OCI-LY3 (cell line): Measurements from ENCODE around the gene L3MBTL4.

Experiments
- CTCF ChIP-seq: fragments of 200-600, 300-600 bp; sonication (generic); IDR thresholded peaks from 2 replicates; pipeline ENCODE4 v1.5.1; 2014; ENCODE audit warnings: antibody characterized with exemption, low read length, low read depth
- EZH2phosphoT487 ChIP-seq: fragments of 200-600 bp; shearing (Covaris generic); IDR thresholded peaks from 2 replicates; pipeline ENCODE4 v1.6.1; 2018; ENCODE audit warnings: antibody characterized with exemption, mixed run types, low read depth

GRCh38 chr18:6198585-6198984 lies 216.1 kb downstream of the L3MBTL4 start:
- no peak for TF ChIP-seq CTCF
- no peak for TF ChIP-seq EZH2phosphoT487
